ENCODE results near the gene IQGAP2. TPM values are rescaled to one million over a fixed set of nuclear protein-coding genes. Genes with fewer than 3 reads are reported as not detected.

Gene IQGAP2
- total and polyA plus RNA-seq, 9 of the 15 experiments (the other 6 are each of a cell fraction or from before 2014, with no cell fraction given): 8.7 to 23.2 (median 17.4) TPM

DNA sequence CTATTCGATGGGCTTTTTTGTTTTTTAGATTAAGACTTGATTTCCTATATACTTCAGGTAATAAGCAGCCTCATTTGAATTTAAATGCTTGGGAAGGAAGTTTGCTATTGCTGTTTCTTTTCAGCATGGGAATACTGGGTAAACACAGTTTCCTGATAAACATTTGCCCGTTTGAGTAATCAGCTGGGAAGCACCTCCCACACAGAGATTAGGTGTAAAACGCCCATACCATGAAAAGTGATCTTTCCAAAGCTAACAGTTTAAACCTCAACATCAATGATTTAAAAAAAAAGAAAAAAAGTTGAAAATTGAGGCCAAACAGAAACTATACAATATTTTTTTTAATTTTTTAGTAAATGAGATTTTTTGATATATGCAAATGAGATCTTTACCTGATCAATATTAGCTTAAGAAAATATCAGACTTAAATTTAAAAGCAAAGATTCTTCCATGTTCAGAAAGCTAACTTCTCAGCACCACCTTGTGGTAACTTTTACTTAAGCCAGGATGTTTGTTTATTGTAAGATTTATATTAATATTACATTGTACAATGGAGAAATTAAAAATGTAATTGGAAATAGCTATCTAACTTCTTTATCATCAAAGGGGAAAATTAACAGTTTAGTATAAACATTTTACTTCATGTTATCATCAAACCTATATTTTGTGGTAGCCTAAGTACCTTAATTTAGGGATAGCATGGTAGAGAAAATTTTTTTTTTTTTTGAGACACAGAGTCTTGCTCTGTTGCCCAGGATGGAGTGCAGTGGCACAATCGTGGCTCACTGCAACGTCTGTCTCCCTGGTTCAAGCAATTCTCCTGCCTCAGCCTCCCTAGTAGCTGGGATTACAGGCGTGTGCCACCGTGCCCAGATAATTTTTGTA, 180.3 kb downstream of the IQGAP2 start:
- Histone ChIP-seq H3K4me2 (ENCODE audit: insufficient read depth, low read length) (no peak overlapping the region), H3K27ac (ENCODE audit: extremely low read depth, low read depth, low read length) (no peak overlapping the region), H3K9me1 (ENCODE audit: control insufficient read depth, insufficient read depth, low read length) (no peaks in the 10 kb centered on the region), H2AFZ (ENCODE audit: low read depth, low read length) (no peak overlapping the region), H3K79me2 (ENCODE audit: control insufficient read depth, insufficient read depth, low read length) (no peaks in the 10 kb centered on the region), H3K36me3 (ENCODE audit: control insufficient read depth, insufficient read depth, low read length) (no peaks in the 10 kb centered on the region), H3K4me1 (replicated peaks in 1 of 2; ENCODE audit: control insufficient read depth in 2 of 2, insufficient read depth in 2 of 2, low read length in 2 of 2) (peaks cover 3 to 15% of the 10 kb centered on the region in 2 experiments; a peak in 4 of 5 replicates), H3K9me3 (replicated peaks; ENCODE audit: control insufficient read depth, insufficient read depth, low read depth, low read length) (no peaks in the 10 kb centered on the region), H4K20me1 (replicated peaks; ENCODE audit: control insufficient read depth, insufficient read depth, low read length) (no peaks in the 10 kb centered on the region), H3K27me3 (ENCODE audit: control insufficient read depth in 2 of 2, insufficient read depth in 2 of 2, low read length in 2 of 2) (no peaks in the 10 kb centered on the region), H3K9ac (ENCODE audit: insufficient read depth in 1 of 2, low read depth in 2 of 2, low read length in 2 of 2) (no peak overlapping the region), H3K4me3 (no peak overlapping the region)
- peak; percentile 46; the same call in 1 of the 3 replicates for ATAC-seq
- in situ Hi-C loops (cut with MboI): no loop called here
- WGBS (ENCODE audit: insufficient coverage, low coverage, missing lambda C conversion rate): 30% methylated on average over 7 of the region's 7 CpGs
- FAIRE-seq: peak; percentile 35
- POLR2A ChIA-PET: interaction anchor here (0.5 to 1.6 kb wide), 6 partner anchors 12 to 263 kb away, joined by 3 to 4 read pairs (median 3); no protein-coding TSS in a partner anchor
- no TSS peak for BruUV-seq (replicated peaks)
- DNase-seq (ENCODE audit: extremely low read depth in 1 of 4, low spot score in 3 of 4): peak in 1 of 4 experiments; percentile 34
- intact Hi-C loops (cut with micrococcal nuclease): loop anchor here (2.0 kb wide), 1 partner anchor 181 kb away; the partner anchor contains the start of gene IQGAP2
- CTCF ChIA-PET (ENCODE audit: low intra/inter-chr PET ratio): interaction anchor here (0.7 to 1.8 kb wide), 3 partner anchors 180 to 510 kb away, joined by 4 to 19 read pairs (median 10); partner anchors contain the start of gene IQGAP2
- TF ChIP-seq FOXA3 (CRISPR knock-in tag; conservative IDR thresholded peaks at IDR 0.05 in 1 of 2, IDR thresholded peaks at IDR 0.05 in 1 of 2): peak in 1 of 2 experiments; percentile 70; a peak in 2 of 4 replicates
- TF ChIP-seq SMC3 (conservative IDR thresholded peaks at IDR 0.05; ENCODE audit: insufficient read depth, low read depth, low read length): 0 out of 2 replicates have a peak, but pooled peaks have one; percentile 22
- TF ChIP-seq MED1 (CRISPR knock-in tag; IDR thresholded peaks at IDR 0.05; ENCODE audit: borderline replicate concordance): no peak
- TF ChIP-seq ETV5 (CRISPR knock-in tag; IDR thresholded peaks at IDR 0.05; ENCODE audit: low read depth): no peak
- TF ChIP-seq ZNF76 (CRISPR knock-in tag; IDR thresholded peaks at IDR 0.05; ENCODE audit: borderline replicate concordance): no peak
- TF ChIP-seq ZNF395 (CRISPR knock-in tag; IDR thresholded peaks at IDR 0.05): no peak
- TF ChIP-seq ZNF766 (CRISPR knock-in tag; conservative IDR thresholded peaks at IDR 0.05): 0 out of 2 replicates have a peak, but pooled peaks have one; percentile 18
- peak; percentile 30; the same call in 1 of the 2 replicates for TF ChIP-seq ARID1B (IDR thresholded peaks at IDR 0.05)
- no peak for TF ChIP-seq LCOR (CRISPR knock-in tag; IDR thresholded peaks at IDR 0.05)
- peak; percentile 69; the same call in 1 of the 2 replicates for TF ChIP-seq ARID3A (IDR thresholded peaks at IDR 0.05; ENCODE audit: borderline replicate concordance, low read depth, low read length)
- no peak for TF ChIP-seq C11orf30 (IDR thresholded peaks at IDR 0.05; ENCODE audit: low read depth)
